Left renal cortex interstitium (tissue), 4 donors: ENCODE data around the gene WASHC1. TPM values are rescaled to one million over a fixed set of nuclear protein-coding genes. Genes with fewer than 3 reads are reported as not detected.
"Not testable (repeated sequence)": the region's sequence is repeated elsewhere in the genome, so short reads cannot be mapped to it uniquely, and the experiment has no call there.

Experiments used
- DNase-seq, 4 donors: peaks; one replicate each; pipeline ENCODE4 v3.0.0-alpha.2; 2013; ENCODE audit warnings: low read depth in 4 of 4, low spot score in 2 of 4, missing footprints in 1 of 4
- polyA plus RNA-seq, 4 donors: library from polyadenylated mRNA; unstranded; fragments of 120-200 nt; gene quantifications; one replicate each; pipeline ENCODE4 v1.2.1, GENCODE V29; 2013; ENCODE audit not compliant: insufficient read length in 4 of 4

Gene WASHC1
- polyA plus RNA-seq, 4 donors = 18.2 to 39.4 (median 30.9) TPM

DNA sequence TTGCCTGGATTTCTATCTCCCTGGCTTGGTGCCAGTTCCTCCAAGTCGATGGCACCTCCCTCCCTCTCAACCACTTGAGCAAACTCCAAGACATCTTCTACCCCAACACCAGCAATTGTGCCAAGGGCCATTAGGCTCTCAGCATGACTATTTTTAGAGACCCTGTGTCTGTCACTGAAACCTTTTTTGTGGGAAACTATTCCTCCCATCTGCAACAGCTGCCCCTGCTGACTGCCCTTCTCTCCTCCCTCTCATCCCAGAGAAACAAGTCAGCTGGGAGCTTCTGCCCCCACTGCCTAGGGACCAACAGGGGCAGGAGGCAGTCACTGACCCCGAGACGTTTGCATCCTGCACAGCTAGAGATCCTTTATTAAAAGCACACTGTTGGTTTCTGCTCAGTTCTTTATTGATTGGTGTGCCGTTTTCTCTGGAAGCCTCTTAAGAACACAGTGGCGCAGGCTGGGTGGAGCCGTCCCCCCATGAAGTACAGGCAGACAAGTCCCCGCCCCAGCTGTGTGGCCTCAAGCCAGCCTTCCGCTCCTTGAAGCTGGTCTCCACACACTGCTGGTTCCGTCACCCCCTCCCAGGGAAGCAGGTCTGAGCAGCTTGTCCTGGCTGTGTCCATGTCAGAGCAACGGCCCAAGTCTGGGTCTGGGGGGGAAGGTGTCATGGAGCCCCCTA, 15.0 kb downstream of the WASHC1 start:
- not testable (repeated sequence) for DNase-seq

DNA sequence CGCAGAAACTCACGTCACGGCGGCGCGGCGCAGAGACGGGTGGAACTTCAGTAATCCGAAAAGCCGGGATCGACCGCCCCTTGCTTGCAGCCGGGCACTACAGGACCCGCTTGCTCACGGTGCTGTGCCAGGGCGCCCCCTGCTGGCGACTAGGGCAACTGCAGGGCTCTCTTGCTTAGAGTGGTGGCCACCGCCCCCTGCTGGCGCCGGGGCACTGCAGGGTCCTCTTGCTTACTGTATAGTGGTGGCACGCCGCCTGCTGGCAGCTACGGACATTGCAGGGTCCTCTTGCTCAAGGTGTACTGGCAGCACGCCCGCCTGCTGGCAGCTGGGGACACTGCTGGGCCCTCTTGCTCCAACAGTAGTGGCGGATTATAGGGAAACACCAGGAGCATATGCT, 18.1 kb downstream of the WASHC1 start:
- DNase-seq = not testable (repeated sequence)

DNA sequence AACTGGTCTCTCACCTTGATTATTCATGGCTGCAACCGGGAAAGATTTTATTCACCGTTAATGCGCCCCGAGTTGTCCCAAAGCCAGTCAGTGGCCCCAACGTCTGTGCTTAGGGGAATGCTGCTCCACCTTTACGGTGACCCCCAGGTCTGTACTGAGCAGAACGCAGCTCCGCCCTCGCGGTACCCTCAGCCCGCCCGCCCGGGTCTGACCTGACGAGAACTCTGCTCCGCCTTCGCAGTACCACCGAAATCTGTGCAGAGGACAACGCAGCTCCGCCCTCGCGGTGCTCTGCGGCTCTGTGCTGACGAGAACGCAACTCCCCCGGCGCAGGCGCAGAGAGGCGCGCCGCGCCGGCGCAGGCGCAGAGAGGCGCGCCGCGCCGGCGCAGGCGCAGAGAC, 18.6 kb downstream of the WASHC1 start:
- DNase-seq = not testable (repeated sequence)

DNA sequence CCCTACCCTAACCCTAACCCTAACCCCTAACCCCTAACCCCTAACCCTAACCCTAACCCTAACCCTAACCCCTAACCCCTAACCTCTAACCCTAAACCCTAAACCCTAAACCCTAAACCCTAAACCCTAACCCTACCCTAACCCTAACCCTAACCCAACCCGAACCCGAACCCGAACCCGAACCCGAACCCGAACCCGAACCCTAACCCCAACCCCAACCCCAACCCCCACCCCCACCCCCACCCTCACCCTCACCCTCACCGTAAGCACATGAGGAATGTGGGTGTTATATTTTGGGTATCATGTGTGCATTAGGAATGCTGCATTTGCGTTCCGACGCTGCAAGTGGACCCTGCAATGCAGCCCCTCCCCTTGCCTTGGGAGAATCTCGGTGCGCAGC, 19.0 kb downstream of the WASHC1 start:
- peak in 1 of 4 donors; percentile 2 for DNase-seq

Other genes starting within 250 kb of the WASHC1 start
- under 1 TPM; 0.11 to 0.96 (median 0.51) TPM for gene FOXD4, start 89.0 kb upstream of the WASHC1 start, polyA plus RNA-seq
- 10 to 100 TPM; 56.8 to 83.0 (median 68.5) TPM for gene ZNG1A, start 149.6 kb upstream of the WASHC1 start, polyA plus RNA-seq
- 10 to 100 TPM; 10.8 to 14.1 (median 11.9) TPM for gene DOCK8, start 185.4 kb upstream of the WASHC1 start, polyA plus RNA-seq